GM20000 (cell line): ENCODE data around the gene CD36.

Experiments
- DNase-seq: peaks from one replicate; pipeline ENCODE4 v3.0.0; 2012; ENCODE audit warnings: low spot score
- TF ChIP-seq, protein P1 (sequence below): IDR thresholded peaks from 2 replicates; pipeline ENCODE4 v1.5.1; 2012; ENCODE audit warnings: mild to moderate bottlenecking, control low read depth; ENCODE audit errors: extremely low read depth, missing control alignments

CD36 gene

GRCh38 chr7:80699045-80699638 is 60.7 kb downstream of the CD36 start:
- TF ChIP-seq, protein P1, sequence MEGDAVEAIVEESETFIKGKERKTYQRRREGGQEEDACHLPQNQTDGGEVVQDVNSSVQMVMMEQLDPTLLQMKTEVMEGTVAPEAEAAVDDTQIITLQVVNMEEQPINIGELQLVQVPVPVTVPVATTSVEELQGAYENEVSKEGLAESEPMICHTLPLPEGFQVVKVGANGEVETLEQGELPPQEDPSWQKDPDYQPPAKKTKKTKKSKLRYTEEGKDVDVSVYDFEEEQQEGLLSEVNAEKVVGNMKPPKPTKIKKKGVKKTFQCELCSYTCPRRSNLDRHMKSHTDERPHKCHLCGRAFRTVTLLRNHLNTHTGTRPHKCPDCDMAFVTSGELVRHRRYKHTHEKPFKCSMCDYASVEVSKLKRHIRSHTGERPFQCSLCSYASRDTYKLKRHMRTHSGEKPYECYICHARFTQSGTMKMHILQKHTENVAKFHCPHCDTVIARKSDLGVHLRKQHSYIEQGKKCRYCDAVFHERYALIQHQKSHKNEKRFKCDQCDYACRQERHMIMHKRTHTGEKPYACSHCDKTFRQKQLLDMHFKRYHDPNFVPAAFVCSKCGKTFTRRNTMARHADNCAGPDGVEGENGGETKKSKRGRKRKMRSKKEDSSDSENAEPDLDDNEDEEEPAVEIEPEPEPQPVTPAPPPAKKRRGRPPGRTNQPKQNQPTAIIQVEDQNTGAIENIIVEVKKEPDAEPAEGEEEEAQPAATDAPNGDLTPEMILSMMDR: no peak
- DNase-seq: peak; percentile 7

DNA sequence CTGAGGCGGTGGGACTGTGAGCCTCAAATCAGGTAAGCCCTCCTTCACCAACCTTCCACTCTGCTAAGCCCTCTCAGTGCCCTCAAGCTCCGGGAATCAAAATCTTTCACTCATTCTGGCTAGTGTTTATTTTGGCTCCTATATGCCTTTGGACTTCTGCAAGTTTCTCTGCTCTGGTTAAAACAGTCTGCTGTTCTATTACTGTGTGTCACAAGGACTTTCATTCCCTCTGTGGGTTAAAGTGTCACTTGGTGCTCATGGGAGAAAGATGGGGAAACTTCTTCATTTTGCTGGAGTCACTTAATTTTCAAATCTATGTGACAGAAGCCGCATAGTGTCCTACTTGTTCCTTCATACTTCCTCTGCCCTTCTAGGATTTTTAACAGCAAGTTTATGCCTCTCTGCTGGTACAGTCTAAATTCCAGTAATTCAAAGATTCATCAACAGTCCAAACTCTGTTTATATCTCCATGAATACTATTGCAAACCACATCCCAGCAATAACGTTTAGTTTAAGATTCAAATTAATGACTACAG is 61.3 kb downstream of the CD36 start:
- no peak for DNase-seq
- TF ChIP-seq, protein P1: no peak

- TF ChIP-seq, protein P1: no peak
- no peak for DNase-seq
These were observed 64.8 kb downstream of the CD36 start for GRCh38 chr7:80703272-80703671.

DNA sequence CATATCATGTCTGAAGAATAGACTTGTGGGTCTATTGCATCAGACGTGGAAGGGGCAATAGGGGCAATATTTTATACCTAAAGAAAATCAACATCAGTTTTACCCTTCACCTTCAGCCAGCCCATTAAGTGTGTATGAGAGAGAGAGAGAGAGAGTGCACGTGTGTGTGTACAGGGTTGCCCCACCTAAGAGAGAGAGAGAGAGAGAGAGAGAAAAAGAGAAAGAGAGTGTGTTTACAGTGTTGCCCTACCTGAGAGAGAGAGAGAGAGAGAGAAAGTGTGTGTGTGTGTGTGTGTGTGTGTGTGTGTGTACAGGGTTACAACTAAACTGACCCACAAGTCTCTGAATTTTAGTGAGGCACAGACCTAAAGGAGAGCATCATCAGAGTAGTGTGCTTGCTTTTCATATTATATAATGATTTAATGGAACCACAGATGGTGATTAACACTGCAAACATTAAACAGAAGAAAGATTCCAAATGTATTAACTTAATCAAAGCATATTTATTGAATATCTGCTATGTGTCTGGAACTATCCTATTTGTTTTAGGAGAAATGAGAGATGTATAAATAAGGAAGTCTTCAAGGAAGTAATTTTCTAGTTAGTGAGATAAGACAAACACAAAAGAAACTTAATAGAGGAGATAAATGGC is 66.8 kb downstream of the CD36 start:
- DNase-seq: no peak
- TF ChIP-seq, protein P1: no peak

DNA sequence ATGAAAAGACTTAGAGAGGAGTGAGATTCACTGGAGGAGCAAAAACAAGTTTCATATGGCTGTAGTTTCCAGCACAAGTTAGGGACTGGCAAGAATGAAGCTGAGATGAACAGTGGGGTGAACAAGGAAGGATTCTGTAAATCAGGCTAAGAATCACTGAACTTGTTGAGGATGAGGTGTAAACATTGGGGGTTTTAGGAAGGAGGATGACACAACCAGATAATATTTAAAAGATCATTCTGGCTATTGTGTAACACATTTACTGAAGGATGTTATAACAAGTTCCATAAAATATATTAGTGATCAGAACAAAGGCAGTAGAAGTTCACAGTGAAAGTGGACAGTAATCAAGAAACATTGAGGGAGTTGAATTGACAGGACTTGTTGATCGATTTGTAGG is 68.9 kb downstream of the CD36 start:
- DNase-seq: no peak
- TF ChIP-seq, protein P1: no peak

DNA sequence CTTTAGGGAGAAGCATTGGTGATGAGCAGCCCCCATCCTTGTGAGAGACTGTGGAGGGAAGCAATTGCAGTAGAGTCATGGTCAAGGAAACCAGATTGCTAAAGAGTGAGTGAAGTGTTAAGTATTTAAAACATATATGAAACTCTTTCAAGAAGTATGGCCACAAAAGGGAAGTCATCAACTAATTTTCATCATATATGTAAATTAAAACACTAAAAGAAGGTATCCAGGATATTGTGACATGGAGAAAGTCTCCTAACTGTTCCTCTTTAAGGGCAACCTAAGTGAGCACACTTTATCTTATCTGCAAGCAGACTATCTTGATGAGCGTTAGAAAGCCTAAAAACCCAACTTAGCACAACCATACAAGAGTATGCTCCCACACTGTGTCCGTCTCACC is 69.7 kb downstream of the CD36 start:
- no peak for DNase-seq
- TF ChIP-seq, protein P1: no peak

DNA sequence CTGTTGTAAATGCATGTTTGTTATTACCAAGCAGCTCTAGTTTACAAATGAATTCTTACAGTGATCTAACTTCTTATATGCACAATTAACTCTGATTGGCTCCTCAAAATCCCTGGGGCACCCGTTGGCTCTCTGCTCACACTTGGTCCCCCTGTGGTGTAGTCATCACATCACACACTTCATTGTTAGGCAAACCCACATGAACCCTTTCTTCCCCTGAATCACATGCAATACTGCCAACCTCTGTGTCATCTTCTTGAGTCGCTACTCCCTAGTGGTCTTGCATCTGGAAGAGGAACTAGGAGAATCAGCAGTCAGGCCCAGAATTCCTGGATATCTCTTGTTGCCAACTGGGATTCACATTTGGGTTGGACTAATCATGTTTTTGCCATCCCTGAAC is 73.1 kb downstream of the CD36 start:
- no peak for DNase-seq
- TF ChIP-seq, protein P1: no peak
